ENCODE measurements around the gene HOXA13.

GRCh38 chr7:27188386-27189294, 11.3 kb downstream of the HOXA13 start:
- TF ChIP-seq POLR2AphosphoS5 (IDR thresholded peaks at IDR 0.05; ENCODE audit: low read depth) (no peak), CTCF (conservative IDR thresholded peaks at IDR 0.05; ENCODE audit: low read depth in 2 of 2) (no peak), REST (IDR thresholded peaks at IDR 0.05; ENCODE audit: unreplicated experiment) (no peak), EZH2 (IDR thresholded peaks at IDR 0.05; ENCODE audit: low read depth, unreplicated experiment) (peak; percentile 95), CREB1 (CRISPR knock-in tag; IDR thresholded peaks at IDR 0.05; ENCODE audit: low read depth) (no peak), EZH2phosphoT487 (IDR thresholded peaks at IDR 0.05; ENCODE audit: unreplicated experiment) (peak; percentile 85), ETS1 (IDR thresholded peaks at IDR 0.05) (0 out of 2 replicates have a peak, but pooled peaks have one; percentile 8), STAT1 (IDR thresholded peaks at IDR 0.05; ENCODE audit: unreplicated experiment) (no peak), NANOG (IDR thresholded peaks at IDR 0.05; ENCODE audit: borderline replicate concordance) (no peak), ZNF114 (CRISPR knock-in tag; IDR thresholded peaks at IDR 0.05) (no peak)
- TF ChIP-seq, protein P1, sequence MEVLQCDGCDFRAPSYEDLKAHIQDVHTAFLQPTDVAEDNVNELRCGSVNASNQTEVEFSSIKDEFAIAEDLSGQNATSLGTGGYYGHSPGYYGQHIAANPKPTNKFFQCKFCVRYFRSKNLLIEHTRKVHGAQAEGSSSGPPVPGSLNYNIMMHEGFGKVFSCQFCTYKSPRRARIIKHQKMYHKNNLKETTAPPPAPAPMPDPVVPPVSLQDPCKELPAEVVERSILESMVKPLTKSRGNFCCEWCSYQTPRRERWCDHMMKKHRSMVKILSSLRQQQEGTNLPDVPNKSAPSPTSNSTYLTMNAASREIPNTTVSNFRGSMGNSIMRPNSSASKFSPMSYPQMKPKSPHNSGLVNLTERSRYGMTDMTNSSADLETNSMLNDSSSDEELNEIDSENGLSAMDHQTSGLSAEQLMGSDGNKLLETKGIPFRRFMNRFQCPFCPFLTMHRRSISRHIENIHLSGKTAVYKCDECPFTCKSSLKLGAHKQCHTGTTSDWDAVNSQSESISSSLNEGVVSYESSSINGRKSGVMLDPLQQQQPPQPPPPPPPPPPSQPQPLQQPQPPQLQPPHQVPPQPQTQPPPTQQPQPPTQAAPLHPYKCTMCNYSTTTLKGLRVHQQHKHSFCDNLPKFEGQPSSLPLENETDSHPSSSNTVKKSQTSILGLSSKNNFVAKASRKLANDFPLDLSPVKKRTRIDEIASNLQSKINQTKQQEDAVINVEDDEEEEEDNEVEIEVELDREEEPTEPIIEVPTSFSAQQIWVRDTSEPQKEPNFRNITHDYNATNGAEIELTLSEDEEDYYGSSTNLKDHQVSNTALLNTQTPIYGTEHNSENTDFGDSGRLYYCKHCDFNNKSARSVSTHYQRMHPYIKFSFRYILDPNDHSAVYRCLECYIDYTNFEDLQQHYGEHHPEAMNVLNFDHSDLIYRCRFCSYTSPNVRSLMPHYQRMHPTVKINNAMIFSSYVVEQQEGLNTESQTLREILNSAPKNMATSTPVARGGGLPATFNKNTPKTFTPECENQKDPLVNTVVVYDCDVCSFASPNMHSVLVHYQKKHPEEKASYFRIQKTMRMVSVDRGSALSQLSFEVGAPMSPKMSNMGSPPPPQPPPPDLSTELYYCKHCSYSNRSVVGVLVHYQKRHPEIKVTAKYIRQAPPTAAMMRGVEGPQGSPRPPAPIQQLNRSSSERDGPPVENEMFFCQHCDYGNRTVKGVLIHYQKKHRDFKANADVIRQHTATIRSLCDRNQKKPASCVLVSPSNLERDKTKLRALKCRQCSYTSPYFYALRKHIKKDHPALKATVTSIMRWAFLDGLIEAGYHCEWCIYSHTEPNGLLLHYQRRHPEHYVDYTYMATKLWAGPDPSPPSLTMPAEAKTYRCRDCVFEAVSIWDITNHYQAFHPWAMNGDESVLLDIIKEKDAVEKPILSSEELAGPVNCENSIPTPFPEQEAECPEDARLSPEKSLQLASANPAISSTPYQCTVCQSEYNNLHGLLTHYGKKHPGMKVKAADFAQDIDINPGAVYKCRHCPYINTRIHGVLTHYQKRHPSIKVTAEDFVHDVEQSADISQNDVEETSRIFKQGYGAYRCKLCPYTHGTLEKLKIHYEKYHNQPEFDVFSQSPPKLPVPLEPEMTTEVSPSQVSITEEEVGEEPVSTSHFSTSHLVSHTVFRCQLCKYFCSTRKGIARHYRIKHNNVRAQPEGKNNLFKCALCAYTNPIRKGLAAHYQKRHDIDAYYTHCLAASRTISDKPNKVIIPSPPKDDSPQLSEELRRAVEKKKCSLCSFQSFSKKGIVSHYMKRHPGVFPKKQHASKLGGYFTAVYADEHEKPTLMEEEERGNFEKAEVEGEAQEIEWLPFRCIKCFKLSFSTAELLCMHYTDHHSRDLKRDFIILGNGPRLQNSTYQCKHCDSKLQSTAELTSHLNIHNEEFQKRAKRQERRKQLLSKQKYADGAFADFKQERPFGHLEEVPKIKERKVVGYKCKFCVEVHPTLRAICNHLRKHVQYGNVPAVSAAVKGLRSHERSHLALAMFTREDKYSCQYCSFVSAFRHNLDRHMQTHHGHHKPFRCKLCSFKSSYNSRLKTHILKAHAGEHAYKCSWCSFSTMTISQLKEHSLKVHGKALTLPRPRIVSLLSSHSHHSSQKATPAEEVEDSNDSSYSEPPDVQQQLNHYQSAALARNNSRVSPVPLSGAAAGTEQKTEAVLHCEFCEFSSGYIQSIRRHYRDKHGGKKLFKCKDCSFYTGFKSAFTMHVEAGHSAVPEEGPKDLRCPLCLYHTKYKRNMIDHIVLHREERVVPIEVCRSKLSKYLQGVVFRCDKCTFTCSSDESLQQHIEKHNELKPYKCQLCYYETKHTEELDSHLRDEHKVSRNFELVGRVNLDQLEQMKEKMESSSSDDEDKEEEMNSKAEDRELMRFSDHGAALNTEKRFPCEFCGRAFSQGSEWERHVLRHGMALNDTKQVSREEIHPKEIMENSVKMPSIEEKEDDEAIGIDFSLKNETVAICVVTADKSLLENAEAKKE (CRISPR knock-in tag; IDR thresholded peaks at IDR 0.05), result no peak

Measured in GM23338 (cell line).